Measurements from ENCODE around the gene PLPP3. TPM values are rescaled to one million over a fixed set of nuclear protein-coding genes. Genes with fewer than 3 reads are reported as not detected.

The PLPP3 gene
- polyA plus RNA-seq, 10 donors = 112 to 147 (median 133) TPM

DNA sequence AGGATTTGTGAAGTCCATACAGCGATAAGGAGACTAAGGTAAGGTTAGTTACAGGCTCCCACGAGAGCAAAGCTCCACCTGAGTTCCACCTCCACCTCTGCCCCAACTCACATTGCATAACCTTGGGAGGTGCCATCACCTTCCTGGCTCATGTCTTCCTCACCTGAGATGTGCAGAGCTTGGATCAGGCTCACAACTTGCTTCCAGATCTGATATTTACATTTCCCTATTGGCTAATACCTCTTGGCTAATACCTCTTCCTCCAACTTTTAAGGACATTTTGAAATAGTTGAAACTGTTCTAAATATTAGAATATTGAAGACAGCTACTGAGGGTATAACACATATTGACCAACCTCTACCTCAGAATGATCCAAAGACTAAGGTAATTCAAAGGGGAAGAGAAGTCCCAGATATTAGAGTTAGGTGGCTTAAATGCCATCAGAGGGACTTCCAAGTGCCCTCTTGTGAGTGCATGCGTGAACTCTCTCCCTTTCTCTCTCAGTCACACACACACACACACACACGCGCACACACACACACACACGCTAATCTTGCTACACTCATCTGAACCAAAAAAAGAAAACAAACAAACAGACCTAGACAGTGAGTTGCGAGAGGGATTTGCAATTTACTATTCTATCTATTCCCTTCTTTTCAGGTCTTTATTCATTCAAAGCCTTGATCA is 134.3 kb downstream of the PLPP3 start:
- DNase-seq = no peak

Other genes with a start within 250 kb of the PLPP3 start
- gene PRKAA2, start 65.8 kb upstream of the PLPP3 start, polyA plus RNA-seq (ENCODE audit: insufficient read length in 10 of 10) = 10 to 100 TPM; 15.0 to 48.8 (median 31.3) TPM
- under 1 TPM in 5 of 10 donors, not detected in 5; 0.11 to 0.59 (median 0.23) TPM for gene FYB2, start 239.8 kb upstream of the PLPP3 start, polyA plus RNA-seq (ENCODE audit: insufficient read length in 10 of 10)